OCI-LY7 (cell line): ENCODE measurements around the gene ZNRF3. TPM values are rescaled to one million over a fixed set of nuclear protein-coding genes. Genes with fewer than 3 reads are reported as not detected.

Experiments used
- BruUV-seq: library from RNA; stranded (reverse); fragments of 400-500 nt; replicated peaks from 2 replicates; lab custom pipeline; 2021; lab: Mats Ljungman, UMichigan
- CTCF ChIA-PET: fragments of 300-600 bp; sonication (Branson Sonifier 250); formaldehyde crosslinking; loops from one replicate; lab custom pipeline; 2022; ENCODE audit warnings: antibody characterized with exemption; ENCODE audit not compliant: unreplicated experiment; lab: Charles Lee
- POLR2A ChIA-PET: fragments of 300-600 bp; sonication (Branson Sonifier 250); formaldehyde crosslinking; loops from one replicate; lab custom pipeline; 2022; ENCODE audit warnings: antibody characterized with exemption; lab: Charles Lee
- DNase-seq: peaks from one replicate; pipeline ENCODE4 v3.0.0-alpha.2; 2015; ENCODE audit warnings: low spot score
- H2AFZ ChIP-seq: fragments of 200-600 bp; sonication (generic), shearing (Covaris generic); 2 replicates; pipeline ENCODE4 v1.6.1; 2014; ENCODE audit warnings: mild to moderate bottlenecking, antibody characterized with exemption, low read length, moderate library complexity
- H3K27ac ChIP-seq: fragments of 200-600 bp; sonication (generic); 2 replicates; pipeline ENCODE4 v1.5.1; 2014; ENCODE audit warnings: mixed run types, low read depth, mild to moderate bottlenecking, moderate library complexity, low read length, inconsistent platforms; ENCODE audit not compliant: poor library complexity, severe bottlenecking
- H3K36me3 ChIP-seq: fragments of 200-600 bp; sonication (generic); 2 replicates; pipeline ENCODE4 v1.6.1; 2014; ENCODE audit warnings: mild to moderate bottlenecking, antibody characterized with exemption, low read length, moderate library complexity, mixed read lengths; ENCODE audit not compliant: insufficient read depth
- H3K4me1 ChIP-seq: fragments of 200-600 bp; sonication (generic); 2 replicates; pipeline ENCODE4 v1.5.1; 2014; ENCODE audit warnings: mild to moderate bottlenecking, low read length; ENCODE audit not compliant: insufficient read depth, poor library complexity, severe bottlenecking
- H3K4me2 ChIP-seq: fragments of 200-600 bp; sonication (generic); 2 replicates; pipeline ENCODE4 v1.6.1; 2014; ENCODE audit warnings: mild to moderate bottlenecking, low read length
- H3K4me3 ChIP-seq: fragments of 200-600 bp; sonication (generic); 2 replicates; pipeline ENCODE4 v1.5.1; 2014; ENCODE audit warnings: mild to moderate bottlenecking, low read depth, low read length; ENCODE audit not compliant: poor library complexity, severe bottlenecking
- H3K79me2 ChIP-seq: fragments of 200-600 bp; sonication (generic); 2 replicates; pipeline ENCODE4 v1.6.1; 2016; ENCODE audit warnings: low read depth, mild to moderate bottlenecking, low read length, moderate library complexity, mixed read lengths; ENCODE audit not compliant: insufficient read depth
- H3K9me2 ChIP-seq: fragments of 200-600 bp; sonication (generic); 2 replicates; pipeline ENCODE4 v1.6.1; 2016; ENCODE audit warnings: mild to moderate bottlenecking, low read length, mixed read lengths; ENCODE audit not compliant: insufficient read depth
- H3K9me3 ChIP-seq: fragments of 200-600 bp; sonication (generic); 2 replicates; pipeline ENCODE4 v1.6.1; 2014; ENCODE audit warnings: mild to moderate bottlenecking, mixed run types, low read length, mixed read lengths
- H4K20me1 ChIP-seq: fragments of 200-600 bp; sonication (generic); 2 replicates; pipeline ENCODE4 v1.6.1; 2014; ENCODE audit warnings: mild to moderate bottlenecking, antibody characterized with exemption, low read length, moderate library complexity, mixed read lengths; ENCODE audit not compliant: insufficient read depth
- CTCF ChIP-seq: fragments of 200-600 bp; sonication (generic); conservative IDR thresholded peaks from 2 replicates; pipeline ENCODE4 v1.5.1; 2014; ENCODE audit warnings: mild to moderate bottlenecking, antibody characterized with exemption, low read length, moderate library complexity, mixed read lengths
- EZH2phosphoT487 ChIP-seq: fragments of 200-600 bp; sonication (generic); IDR thresholded peaks from 2 replicates; pipeline ENCODE4 v1.6.1; 2018; ENCODE audit warnings: low read depth, borderline replicate concordance, mild to moderate bottlenecking, mixed run types, antibody characterized with exemption, low read length, moderate library complexity, mixed read lengths
- intact Hi-C: fragments of 100-400 bp; cut with micrococcal nuclease; formaldehyde crosslinking; loops from one replicate; pipeline ENCODE4 v1.10.0; 2022; ENCODE audit not compliant: unreplicated experiment
- total RNA-seq, 2 experiments: library from RNA; depleted of rRNA in 1 of 2; stranded (reverse); fragments of >200 nt in 1 of 2; shearing (Covaris generic) in 1 of 2; gene quantifications; 2 replicates each; pipeline ENCODE4 v1.2.3, GENCODE V29; 2014 to 2022

Gene ZNRF3
- total RNA-seq, 2 experiments from 2014 or later, result 3.6 to 3.9 TPM

GRCh38 chr22:29030618-29031226, 147.3 kb downstream of the ZNRF3 start:
- Histone ChIP-seq H3K4me2 (no peak overlapping the region), H2AFZ (no peak overlapping the region), H3K4me1 (no peaks in the 10 kb centered on the region), H3K79me2 (no peaks in the 10 kb centered on the region), H3K36me3 (no peaks in the 10 kb centered on the region), H3K9me2 (no peaks in the 10 kb centered on the region), H3K27ac (no peak overlapping the region), H3K9me3 (no peaks in the 10 kb centered on the region), H4K20me1 (no peaks in the 10 kb centered on the region), H3K4me3 (no peak overlapping the region)
- no peak for DNase-seq
- POLR2A ChIA-PET, result no interaction called here
- BruUV-seq, result no TSS peak
- TF ChIP-seq CTCF, result no peak
- no peak for TF ChIP-seq EZH2phosphoT487
- CTCF ChIA-PET, result no interaction called here
- intact Hi-C loops, result no loop called here

GRCh38 chr22:29031227-29032011, 148.0 kb downstream of the ZNRF3 start:
- no peak overlapping the region for H3K4me2 ChIP-seq
- no peaks in the 10 kb centered on the region for H3K4me1 ChIP-seq
- no peaks in the 10 kb centered on the region for H3K79me2 ChIP-seq
- no peaks in the 10 kb centered on the region for H3K9me2 ChIP-seq
- no peaks in the 10 kb centered on the region for H3K9me3 ChIP-seq
- intact Hi-C loops, result no loop called here
- no TSS peak for BruUV-seq
- TF ChIP-seq CTCF, result no peak
- no peak for TF ChIP-seq EZH2phosphoT487
- no peak overlapping the region for H3K4me3 ChIP-seq
- ChIA-PET CTCF (no interaction called here), POLR2A (no interaction called here)
- DNase-seq, result no peak
- H3K27ac ChIP-seq, result no peak overlapping the region
- H2AFZ ChIP-seq, result no peak overlapping the region
- H4K20me1 ChIP-seq, result no peaks in the 10 kb centered on the region
- H3K36me3 ChIP-seq, result no peaks in the 10 kb centered on the region

- ChIA-PET CTCF (no interaction called here), POLR2A (interaction anchor here (0.7 kb wide), 2 partner anchors 346 to 397 kb away, joined by 3 read pairs; no protein-coding TSS in a partner anchor)
- no peak for TF ChIP-seq CTCF
- no peak for TF ChIP-seq EZH2phosphoT487
- DNase-seq, result no peak
- H3K4me1 ChIP-seq, result no peaks in the 10 kb centered on the region
- H4K20me1 ChIP-seq, result no peaks in the 10 kb centered on the region
- H3K36me3 ChIP-seq, result no peaks in the 10 kb centered on the region
- no peak overlapping the region for H3K27ac ChIP-seq
- H2AFZ ChIP-seq, result no peak overlapping the region
- intact Hi-C loops, result no loop called here
- no peaks in the 10 kb centered on the region for H3K9me3 ChIP-seq
- no peak overlapping the region for H3K4me2 ChIP-seq
- no peaks in the 10 kb centered on the region for H3K79me2 ChIP-seq
- H3K9me2 ChIP-seq, result no peaks in the 10 kb centered on the region
- H3K4me3 ChIP-seq, result no peak overlapping the region
- no TSS peak for BruUV-seq
These were observed 148.7 kb downstream of the ZNRF3 start for GRCh38 chr22:29032014-29032475.
